GM19372 (cell line): ENCODE measurements around the gene PAXIP1.

Experiments used
- ATAC-seq: cut with Tn5 transposase; IDR thresholded peaks from one replicate; pipeline ENCODE4 v1.9.1; 2021; ENCODE audit warnings: mild to moderate bottlenecking, low read depth, moderate library complexity; ENCODE audit not compliant: unreplicated experiment

The PAXIP1 gene

GRCh38 chr7:154914996-154915380 lies 87.9 kb downstream of the PAXIP1 start:
- ATAC-seq = no peak

GRCh38 chr7:154914308-154914995 lies 88.5 kb downstream of the PAXIP1 start:
- ATAC-seq = no peak

- peak; percentile 99 for ATAC-seq
Measured at GRCh38 chr7:154913638-154914307, 89.2 kb downstream of the PAXIP1 start.

- no peak for ATAC-seq
Measured at GRCh38 chr7:154912871-154913637, 89.9 kb downstream of the PAXIP1 start.

GRCh38 chr7:154911862-154912455 lies 91.0 kb downstream of the PAXIP1 start:
- no peak for ATAC-seq

- no peak for ATAC-seq
Measured at GRCh38 chr7:154911411-154911810, 91.5 kb downstream of the PAXIP1 start.

GRCh38 chr7:154910977-154911376 lies 91.9 kb downstream of the PAXIP1 start:
- no peak for ATAC-seq

GRCh38 chr7:154910125-154910524 lies 92.8 kb downstream of the PAXIP1 start:
- ATAC-seq = no peak

GRCh38 chr7:154909241-154910105 lies 93.5 kb downstream of the PAXIP1 start:
- no peak for ATAC-seq

GRCh38 chr7:154907651-154908620 lies 95.0 kb downstream of the PAXIP1 start:
- ATAC-seq = no peak

- ATAC-seq = no peak
Measured at GRCh38 chr7:154906736-154907355, 96.1 kb downstream of the PAXIP1 start.

- ATAC-seq = no peak
Measured at GRCh38 chr7:154906201-154906600, 96.7 kb downstream of the PAXIP1 start.

GRCh38 chr7:154905615-154906014 lies 97.3 kb downstream of the PAXIP1 start:
- ATAC-seq = no peak

- no peak for ATAC-seq
Measured at GRCh38 chr7:154905146-154905545, 97.8 kb downstream of the PAXIP1 start.

GRCh38 chr7:154903083-154903731 lies 99.7 kb downstream of the PAXIP1 start:
- no peak for ATAC-seq

- no peak for ATAC-seq
Measured at GRCh38 chr7:154902600-154903082, 100.3 kb downstream of the PAXIP1 start.

- ATAC-seq = no peak
Measured at GRCh38 chr7:154899862-154900261, 103.1 kb downstream of the PAXIP1 start.
